GM18511 (cell line): ENCODE results near the gene DNAAF8.

ENCODE experiments used
- ATAC-seq: cut with Tn5 transposase; IDR thresholded peaks from one replicate; pipeline ENCODE4 v1.9.1; 2021; ENCODE audit warnings: mild to moderate bottlenecking, moderate library complexity; ENCODE audit not compliant: unreplicated experiment

The DNAAF8 gene

GRCh38 chr16:4797805-4798252, 63.5 kb downstream of the DNAAF8 start:
- no peak for ATAC-seq

GRCh38 chr16:4798456-4798855, 64.1 kb downstream of the DNAAF8 start:
- ATAC-seq, result no peak
